WTC11 (cell line): ENCODE data around the gene NPAS3. TPM values are rescaled to one million over a fixed set of nuclear protein-coding genes. Genes with fewer than 3 reads are reported as not detected.
A peak's percentile ranks its signal among the peaks of the same experiment; 100 is the strongest.

Experiments used
- ATAC-seq: fragments of 200-7000 bp; cut with Tn5 transposase; 2 replicates; pipeline ENCODE4 v1.10.0; 2021; ENCODE audit warnings: mild to moderate bottlenecking, moderate library complexity
- CTCF ChIA-PET: fragments of 300-600 bp; sonication (Branson Sonifier 250); formaldehyde crosslinking; loops from one replicate; lab custom pipeline; 2021; ENCODE audit warnings: antibody characterized with exemption; lab: Charles Lee
- POLR2A ChIA-PET: fragments of 350-600 bp; sonication (Branson Sonifier 250); formaldehyde crosslinking; loops from one replicate; lab custom pipeline; 2021; ENCODE audit warnings: antibody characterized with exemption; lab: Charles Lee
- DNase-seq: peaks from one replicate; pipeline ENCODE4 v3.0.0; 2021; ENCODE audit warnings: low spot score
- H3K27ac Mint-ChIP-seq: 2 replicates; pipeline ENCODE4 v1.8.0; 2021; ENCODE audit warnings: mixed read lengths
- H3K27me3 Mint-ChIP-seq: 2 replicates; pipeline ENCODE4 v1.8.0; 2021; ENCODE audit warnings: low read depth, mild to moderate bottlenecking, moderate library complexity, mixed read lengths
- H3K36me3 Mint-ChIP-seq: 2 replicates; pipeline ENCODE4 v1.8.0; 2021; ENCODE audit warnings: mixed read lengths
- H3K4me1 Mint-ChIP-seq: 2 replicates; pipeline ENCODE4 v1.8.0; 2022; ENCODE audit warnings: mixed read lengths
- H3K4me3 Mint-ChIP-seq: 2 replicates; pipeline ENCODE4 v1.8.0; 2021; ENCODE audit warnings: mild to moderate bottlenecking, moderate library complexity, mixed read lengths
- H3K9me3 Mint-ChIP-seq: 2 replicates; pipeline ENCODE4 v1.8.0; 2021; ENCODE audit warnings: mixed read lengths
- MYBL2 ChIP-seq: sonication (generic); formaldehyde crosslinking; IDR thresholded peaks from 2 replicates; pipeline ENCODE4 v1.8.1; 2023; ENCODE audit warnings: mild to moderate bottlenecking, moderate library complexity, missing genetic modification reagents
- NR2C2 ChIP-seq: sonication (generic); formaldehyde crosslinking; IDR thresholded peaks from 2 replicates; pipeline ENCODE4 v1.8.0; 2022; ENCODE audit warnings: mild to moderate bottlenecking, missing genetic modification reagents
- RORB ChIP-seq: fragments of 250-450 bp; sonication (Bioruptor Pico); IDR thresholded peaks from 2 replicates; pipeline ENCODE4 v1.9.0; 2021; ENCODE audit warnings: mild to moderate bottlenecking
- SMAD3 ChIP-seq: sonication (generic); formaldehyde crosslinking; IDR thresholded peaks from 2 replicates; pipeline ENCODE4 v1.8.0; 2022; ENCODE audit warnings: missing genetic modification reagents, mild to moderate bottlenecking, borderline replicate concordance
- TCF7 ChIP-seq: sonication (generic); formaldehyde crosslinking; IDR thresholded peaks from 2 replicates; pipeline ENCODE4 v1.8.0; 2022; ENCODE audit warnings: mild to moderate bottlenecking, low read depth, missing genetic modification reagents, moderate library complexity
- TP53 ChIP-seq: sonication (generic); formaldehyde crosslinking; IDR thresholded peaks from 2 replicates; pipeline ENCODE4 v1.8.1; 2023; ENCODE audit warnings: mild to moderate bottlenecking, missing genetic modification reagents
- ZNF121 ChIP-seq: sonication (generic); formaldehyde crosslinking; IDR thresholded peaks from 2 replicates; pipeline ENCODE4 v1.8.0; 2023; ENCODE audit warnings: missing genetic modification reagents
- ZNF138 ChIP-seq: sonication (generic); formaldehyde crosslinking; conservative IDR thresholded peaks from 2 replicates; pipeline ENCODE4 v1.8.1; 2022; ENCODE audit warnings: mild to moderate bottlenecking, moderate library complexity, missing genetic modification reagents
- total RNA-seq: library from RNA; stranded (reverse); gene quantifications from 3 replicates; pipeline ENCODE4 v1.2.3, GENCODE V29; 2021
- TF ChIP-seq, protein P1 (sequence below): sonication (generic); formaldehyde crosslinking; conservative IDR thresholded peaks from 2 replicates; pipeline ENCODE4 v1.8.1; 2023; ENCODE audit warnings: mild to moderate bottlenecking, low read depth, missing genetic modification reagents, moderate library complexity
- TF ChIP-seq, protein P2 (sequence below): fragments of 250-450 bp; sonication (Bioruptor Pico); IDR thresholded peaks from 2 replicates; pipeline ENCODE4 v1.8.0; 2021; ENCODE audit warnings: mild to moderate bottlenecking
- TF ChIP-seq, protein P3 (sequence below): sonication (generic); formaldehyde crosslinking; IDR thresholded peaks from 2 replicates; pipeline ENCODE4 v1.8.0; 2022; ENCODE audit warnings: mild to moderate bottlenecking, missing genetic modification reagents
- TF ChIP-seq, protein P4 (sequence below): sonication (generic); formaldehyde crosslinking; IDR thresholded peaks from 2 replicates; pipeline ENCODE4 v1.8.0; 2022; ENCODE audit warnings: mild to moderate bottlenecking, missing genetic modification reagents
- TF ChIP-seq, protein P5 (sequence below): sonication (generic); formaldehyde crosslinking; IDR thresholded peaks from 2 replicates; pipeline ENCODE4 v1.8.1; 2022; ENCODE audit warnings: missing genetic modification reagents, borderline replicate concordance
- TF ChIP-seq, protein P6 (sequence below): sonication (generic); formaldehyde crosslinking; IDR thresholded peaks from 2 replicates; pipeline ENCODE4 v1.8.1; 2022; ENCODE audit warnings: low read depth, mild to moderate bottlenecking, moderate library complexity, missing genetic modification reagents, borderline replicate concordance
- TF ChIP-seq, protein P7 (sequence below): sonication (generic); formaldehyde crosslinking; IDR thresholded peaks from 2 replicates; pipeline ENCODE4 v1.8.0; 2023; ENCODE audit warnings: missing genetic modification reagents
- TF ChIP-seq, protein P8 (sequence below): sonication (generic); formaldehyde crosslinking; IDR thresholded peaks from 2 replicates; pipeline ENCODE4 v1.8.1; 2023; ENCODE audit warnings: mild to moderate bottlenecking, moderate library complexity, missing genetic modification reagents
- TF ChIP-seq, protein P9 (sequence below): fragments of 250-450 bp; sonication (Bioruptor Pico); IDR thresholded peaks from 2 replicates; pipeline ENCODE4 v1.9.0; 2021; ENCODE audit warnings: mild to moderate bottlenecking, borderline replicate concordance

Gene NPAS3
- total RNA-seq, 1 experiment from 2014 or later, result 3.2 TPM

DNA sequence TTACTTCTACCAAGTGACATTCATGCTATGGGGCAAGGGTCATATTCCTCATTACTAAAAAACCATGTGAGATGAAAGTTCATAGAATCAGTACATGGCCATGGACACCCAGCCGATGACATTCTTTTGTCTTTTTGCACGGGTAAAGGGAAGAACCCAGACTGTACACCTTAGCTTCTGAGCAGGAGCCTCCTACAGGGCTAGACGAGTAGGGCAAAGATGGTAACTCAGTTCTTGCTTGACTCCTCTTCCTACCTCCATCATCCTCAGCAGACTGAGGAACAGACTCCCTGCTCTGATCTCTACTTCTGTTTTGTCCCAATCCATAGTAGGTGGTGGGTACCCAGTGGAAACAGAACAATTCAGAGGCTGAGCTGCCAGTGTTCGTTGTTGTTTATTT lies 281.3 kb downstream of the NPAS3 start:
- ATAC-seq (peak; percentile 34), DNase-seq (no peak)
- TF ChIP-seq MYBL2 (CRISPR knock-in tag) (no peak), SMAD3 (CRISPR knock-in tag) (no peak), RORB (no peak), NR2C2 (no peak), TCF7 (CRISPR knock-in tag) (no peak), ZNF138 (no peak)
- TF ChIP-seq, protein P1, sequence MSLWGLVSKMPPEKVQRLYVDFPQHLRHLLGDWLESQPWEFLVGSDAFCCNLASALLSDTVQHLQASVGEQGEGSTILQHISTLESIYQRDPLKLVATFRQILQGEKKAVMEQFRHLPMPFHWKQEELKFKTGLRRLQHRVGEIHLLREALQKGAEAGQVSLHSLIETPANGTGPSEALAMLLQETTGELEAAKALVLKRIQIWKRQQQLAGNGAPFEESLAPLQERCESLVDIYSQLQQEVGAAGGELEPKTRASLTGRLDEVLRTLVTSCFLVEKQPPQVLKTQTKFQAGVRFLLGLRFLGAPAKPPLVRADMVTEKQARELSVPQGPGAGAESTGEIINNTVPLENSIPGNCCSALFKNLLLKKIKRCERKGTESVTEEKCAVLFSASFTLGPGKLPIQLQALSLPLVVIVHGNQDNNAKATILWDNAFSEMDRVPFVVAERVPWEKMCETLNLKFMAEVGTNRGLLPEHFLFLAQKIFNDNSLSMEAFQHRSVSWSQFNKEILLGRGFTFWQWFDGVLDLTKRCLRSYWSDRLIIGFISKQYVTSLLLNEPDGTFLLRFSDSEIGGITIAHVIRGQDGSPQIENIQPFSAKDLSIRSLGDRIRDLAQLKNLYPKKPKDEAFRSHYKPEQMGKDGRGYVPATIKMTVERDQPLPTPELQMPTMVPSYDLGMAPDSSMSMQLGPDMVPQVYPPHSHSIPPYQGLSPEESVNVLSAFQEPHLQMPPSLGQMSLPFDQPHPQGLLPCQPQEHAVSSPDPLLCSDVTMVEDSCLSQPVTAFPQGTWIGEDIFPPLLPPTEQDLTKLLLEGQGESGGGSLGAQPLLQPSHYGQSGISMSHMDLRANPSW (CRISPR knock-in tag), result no peak
- TF ChIP-seq, protein P2, sequence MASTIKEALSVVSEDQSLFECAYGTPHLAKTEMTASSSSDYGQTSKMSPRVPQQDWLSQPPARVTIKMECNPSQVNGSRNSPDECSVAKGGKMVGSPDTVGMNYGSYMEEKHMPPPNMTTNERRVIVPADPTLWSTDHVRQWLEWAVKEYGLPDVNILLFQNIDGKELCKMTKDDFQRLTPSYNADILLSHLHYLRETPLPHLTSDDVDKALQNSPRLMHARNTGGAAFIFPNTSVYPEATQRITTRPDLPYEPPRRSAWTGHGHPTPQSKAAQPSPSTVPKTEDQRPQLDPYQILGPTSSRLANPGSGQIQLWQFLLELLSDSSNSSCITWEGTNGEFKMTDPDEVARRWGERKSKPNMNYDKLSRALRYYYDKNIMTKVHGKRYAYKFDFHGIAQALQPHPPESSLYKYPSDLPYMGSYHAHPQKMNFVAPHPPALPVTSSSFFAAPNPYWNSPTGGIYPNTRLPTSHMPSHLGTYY (CRISPR knock-in tag), result no peak
- TF ChIP-seq, protein P3, sequence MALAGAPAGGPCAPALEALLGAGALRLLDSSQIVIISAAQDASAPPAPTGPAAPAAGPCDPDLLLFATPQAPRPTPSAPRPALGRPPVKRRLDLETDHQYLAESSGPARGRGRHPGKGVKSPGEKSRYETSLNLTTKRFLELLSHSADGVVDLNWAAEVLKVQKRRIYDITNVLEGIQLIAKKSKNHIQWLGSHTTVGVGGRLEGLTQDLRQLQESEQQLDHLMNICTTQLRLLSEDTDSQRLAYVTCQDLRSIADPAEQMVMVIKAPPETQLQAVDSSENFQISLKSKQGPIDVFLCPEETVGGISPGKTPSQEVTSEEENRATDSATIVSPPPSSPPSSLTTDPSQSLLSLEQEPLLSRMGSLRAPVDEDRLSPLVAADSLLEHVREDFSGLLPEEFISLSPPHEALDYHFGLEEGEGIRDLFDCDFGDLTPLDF, result no peak
- TF ChIP-seq, protein P4, sequence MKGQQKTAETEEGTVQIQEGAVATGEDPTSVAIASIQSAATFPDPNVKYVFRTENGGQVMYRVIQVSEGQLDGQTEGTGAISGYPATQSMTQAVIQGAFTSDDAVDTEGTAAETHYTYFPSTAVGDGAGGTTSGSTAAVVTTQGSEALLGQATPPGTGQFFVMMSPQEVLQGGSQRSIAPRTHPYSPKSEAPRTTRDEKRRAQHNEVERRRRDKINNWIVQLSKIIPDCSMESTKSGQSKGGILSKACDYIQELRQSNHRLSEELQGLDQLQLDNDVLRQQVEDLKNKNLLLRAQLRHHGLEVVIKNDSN (CRISPR knock-in tag), result no peak
- TF ChIP-seq, protein P5, sequence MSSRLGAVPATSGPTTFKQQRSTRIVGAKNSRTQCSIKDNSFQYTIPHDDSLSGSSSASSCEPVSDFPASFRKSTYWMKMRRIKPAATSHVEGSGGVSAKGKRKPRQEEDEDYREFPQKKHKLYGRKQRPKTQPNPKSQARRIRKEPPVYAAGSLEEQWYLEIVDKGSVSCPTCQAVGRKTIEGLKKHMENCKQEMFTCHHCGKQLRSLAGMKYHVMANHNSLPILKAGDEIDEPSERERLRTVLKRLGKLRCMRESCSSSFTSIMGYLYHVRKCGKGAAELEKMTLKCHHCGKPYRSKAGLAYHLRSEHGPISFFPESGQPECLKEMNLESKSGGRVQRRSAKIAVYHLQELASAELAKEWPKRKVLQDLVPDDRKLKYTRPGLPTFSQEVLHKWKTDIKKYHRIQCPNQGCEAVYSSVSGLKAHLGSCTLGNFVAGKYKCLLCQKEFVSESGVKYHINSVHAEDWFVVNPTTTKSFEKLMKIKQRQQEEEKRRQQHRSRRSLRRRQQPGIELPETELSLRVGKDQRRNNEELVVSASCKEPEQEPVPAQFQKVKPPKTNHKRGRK, result no peak
- ChIA-PET CTCF (no interaction called here), POLR2A (no interaction called here)
- Mint-ChIP-seq H3K36me3 (no peaks in the 10 kb centered on the region), H3K9me3 (no peaks in the 10 kb centered on the region), H3K4me1 (no peaks in the 10 kb centered on the region), H3K4me3 (no peak overlapping the region), H3K27ac (no peak overlapping the region), H3K27me3 (no peaks in the 10 kb centered on the region)

DNA sequence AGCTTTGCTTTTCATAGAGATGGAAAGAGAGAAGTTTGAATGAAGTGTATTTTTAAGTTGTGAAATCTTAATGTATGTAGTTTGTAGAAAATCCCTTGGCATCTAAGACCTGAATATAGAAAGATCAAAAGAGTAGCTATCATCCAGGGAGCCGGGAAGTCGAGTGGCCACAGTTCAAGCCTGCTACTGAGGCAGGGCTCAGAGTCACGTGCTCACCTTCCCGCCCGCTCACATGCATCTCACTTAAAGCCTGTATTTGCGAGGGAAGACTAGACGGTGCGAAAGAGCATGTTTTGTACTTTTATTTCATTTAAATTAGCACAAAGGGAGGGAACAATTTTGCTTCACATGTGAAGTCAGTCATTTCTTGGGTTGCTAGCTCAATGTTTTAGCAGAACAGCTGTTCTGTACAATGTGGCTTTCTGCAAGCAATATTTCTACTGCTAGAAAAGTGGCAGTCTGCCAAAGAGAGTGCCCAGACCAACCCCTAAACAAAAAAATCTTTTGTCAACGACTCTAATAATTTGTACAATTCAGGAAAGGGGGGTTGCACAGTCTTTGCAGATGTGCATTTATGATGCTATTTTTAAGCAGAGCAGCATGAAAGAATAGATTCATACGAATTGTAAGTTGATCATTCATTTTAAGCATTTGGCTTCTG lies 290.7 kb downstream of the NPAS3 start:
- Mint-ChIP-seq H3K27me3 (no peaks in the 10 kb centered on the region), H3K27ac (no peak overlapping the region), H3K9me3 (no peaks in the 10 kb centered on the region), H3K4me3 (no peak overlapping the region), H3K36me3 (no peaks in the 10 kb centered on the region), H3K4me1 (peaks cover 12% of the 10 kb centered on the region)
- POLR2A ChIA-PET, result no interaction called here
- CTCF ChIA-PET, result no interaction called here
- no peak for DNase-seq
- ATAC-seq, result no peak
- TF ChIP-seq ZNF121 (CRISPR knock-in tag) (no peak), TP53 (no peak), SMAD3 (CRISPR knock-in tag) (no peak)
- TF ChIP-seq, protein P6, sequence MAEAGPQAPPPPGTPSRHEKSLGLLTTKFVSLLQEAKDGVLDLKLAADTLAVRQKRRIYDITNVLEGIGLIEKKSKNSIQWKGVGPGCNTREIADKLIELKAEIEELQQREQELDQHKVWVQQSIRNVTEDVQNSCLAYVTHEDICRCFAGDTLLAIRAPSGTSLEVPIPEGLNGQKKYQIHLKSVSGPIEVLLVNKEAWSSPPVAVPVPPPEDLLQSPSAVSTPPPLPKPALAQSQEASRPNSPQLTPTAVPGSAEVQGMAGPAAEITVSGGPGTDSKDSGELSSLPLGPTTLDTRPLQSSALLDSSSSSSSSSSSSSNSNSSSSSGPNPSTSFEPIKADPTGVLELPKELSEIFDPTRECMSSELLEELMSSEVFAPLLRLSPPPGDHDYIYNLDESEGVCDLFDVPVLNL (CRISPR knock-in tag), result no peak
- TF ChIP-seq, protein P7, sequence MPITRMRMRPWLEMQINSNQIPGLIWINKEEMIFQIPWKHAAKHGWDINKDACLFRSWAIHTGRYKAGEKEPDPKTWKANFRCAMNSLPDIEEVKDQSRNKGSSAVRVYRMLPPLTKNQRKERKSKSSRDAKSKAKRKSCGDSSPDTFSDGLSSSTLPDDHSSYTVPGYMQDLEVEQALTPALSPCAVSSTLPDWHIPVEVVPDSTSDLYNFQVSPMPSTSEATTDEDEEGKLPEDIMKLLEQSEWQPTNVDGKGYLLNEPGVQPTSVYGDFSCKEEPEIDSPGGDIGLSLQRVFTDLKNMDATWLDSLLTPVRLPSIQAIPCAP, result no peak
- TF ChIP-seq, protein P8, sequence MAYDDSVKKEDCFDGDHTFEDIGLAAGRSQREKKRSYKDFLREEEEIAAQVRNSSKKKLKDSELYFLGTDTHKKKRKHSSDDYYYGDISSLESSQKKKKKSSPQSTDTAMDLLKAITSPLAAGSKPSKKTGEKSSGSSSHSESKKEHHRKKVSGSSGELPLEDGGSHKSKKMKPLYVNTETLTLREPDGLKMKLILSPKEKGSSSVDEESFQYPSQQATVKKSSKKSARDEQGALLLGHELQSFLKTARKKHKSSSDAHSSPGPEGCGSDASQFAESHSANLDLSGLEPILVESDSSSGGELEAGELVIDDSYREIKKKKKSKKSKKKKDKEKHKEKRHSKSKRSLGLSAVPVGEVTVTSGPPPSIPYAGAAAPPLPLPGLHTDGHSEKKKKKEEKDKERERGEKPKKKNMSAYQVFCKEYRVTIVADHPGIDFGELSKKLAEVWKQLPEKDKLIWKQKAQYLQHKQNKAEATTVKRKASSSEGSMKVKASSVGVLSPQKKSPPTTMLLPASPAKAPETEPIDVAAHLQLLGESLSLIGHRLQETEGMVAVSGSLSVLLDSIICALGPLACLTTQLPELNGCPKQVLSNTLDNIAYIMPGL (CRISPR knock-in tag), result no peak
- TF ChIP-seq, protein P9, sequence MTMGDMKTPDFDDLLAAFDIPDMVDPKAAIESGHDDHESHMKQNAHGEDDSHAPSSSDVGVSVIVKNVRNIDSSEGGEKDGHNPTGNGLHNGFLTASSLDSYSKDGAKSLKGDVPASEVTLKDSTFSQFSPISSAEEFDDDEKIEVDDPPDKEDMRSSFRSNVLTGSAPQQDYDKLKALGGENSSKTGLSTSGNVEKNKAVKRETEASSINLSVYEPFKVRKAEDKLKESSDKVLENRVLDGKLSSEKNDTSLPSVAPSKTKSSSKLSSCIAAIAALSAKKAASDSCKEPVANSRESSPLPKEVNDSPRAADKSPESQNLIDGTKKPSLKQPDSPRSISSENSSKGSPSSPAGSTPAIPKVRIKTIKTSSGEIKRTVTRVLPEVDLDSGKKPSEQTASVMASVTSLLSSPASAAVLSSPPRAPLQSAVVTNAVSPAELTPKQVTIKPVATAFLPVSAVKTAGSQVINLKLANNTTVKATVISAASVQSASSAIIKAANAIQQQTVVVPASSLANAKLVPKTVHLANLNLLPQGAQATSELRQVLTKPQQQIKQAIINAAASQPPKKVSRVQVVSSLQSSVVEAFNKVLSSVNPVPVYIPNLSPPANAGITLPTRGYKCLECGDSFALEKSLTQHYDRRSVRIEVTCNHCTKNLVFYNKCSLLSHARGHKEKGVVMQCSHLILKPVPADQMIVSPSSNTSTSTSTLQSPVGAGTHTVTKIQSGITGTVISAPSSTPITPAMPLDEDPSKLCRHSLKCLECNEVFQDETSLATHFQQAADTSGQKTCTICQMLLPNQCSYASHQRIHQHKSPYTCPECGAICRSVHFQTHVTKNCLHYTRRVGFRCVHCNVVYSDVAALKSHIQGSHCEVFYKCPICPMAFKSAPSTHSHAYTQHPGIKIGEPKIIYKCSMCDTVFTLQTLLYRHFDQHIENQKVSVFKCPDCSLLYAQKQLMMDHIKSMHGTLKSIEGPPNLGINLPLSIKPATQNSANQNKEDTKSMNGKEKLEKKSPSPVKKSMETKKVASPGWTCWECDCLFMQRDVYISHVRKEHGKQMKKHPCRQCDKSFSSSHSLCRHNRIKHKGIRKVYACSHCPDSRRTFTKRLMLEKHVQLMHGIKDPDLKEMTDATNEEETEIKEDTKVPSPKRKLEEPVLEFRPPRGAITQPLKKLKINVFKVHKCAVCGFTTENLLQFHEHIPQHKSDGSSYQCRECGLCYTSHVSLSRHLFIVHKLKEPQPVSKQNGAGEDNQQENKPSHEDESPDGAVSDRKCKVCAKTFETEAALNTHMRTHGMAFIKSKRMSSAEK, result no peak
